Muscle layer of duodenum (tissue), 2 donors: ENCODE data around the gene OR14A16.

ENCODE experiments used
- H3K27ac ChIP-seq: one replicate; pipeline ENCODE4 v1.7.0; 2013; ENCODE audit warnings: mild to moderate bottlenecking, low read length
- H3K27me3 ChIP-seq: one replicate; pipeline ENCODE4 v1.7.0; 2013; ENCODE audit warnings: low read depth, mild to moderate bottlenecking, control low read depth, low read length
- H3K36me3 ChIP-seq, 2 donors: one replicate each; pipeline ENCODE4 v1.7.0; 2013; ENCODE audit warnings: low read length in 2 of 2, control low read depth in 1 of 2, mild to moderate bottlenecking in 1 of 2; ENCODE audit not compliant: insufficient read depth in 2 of 2, control insufficient read depth in 1 of 2
- H3K4me1 ChIP-seq, 2 donors: one replicate each; pipeline ENCODE4 v1.7.0; 2013; ENCODE audit warnings: low read length in 2 of 2, mild to moderate bottlenecking in 2 of 2, control low read depth in 1 of 2, moderate library complexity in 1 of 2; ENCODE audit not compliant: insufficient read depth in 2 of 2, control insufficient read depth in 1 of 2
- H3K4me3 ChIP-seq, 2 donors: one replicate each; pipeline ENCODE4 v1.7.0; 2013; ENCODE audit warnings: low read length in 2 of 2, low read depth in 1 of 2, mild to moderate bottlenecking in 1 of 2
- H3K9me3 ChIP-seq, 2 donors: one replicate each; pipeline ENCODE4 v1.7.0; 2013; ENCODE audit warnings: low read length in 2 of 2, control low read depth in 1 of 2, mild to moderate bottlenecking in 1 of 2; ENCODE audit not compliant: control insufficient read depth in 1 of 2
- donor health status: healthy.

The OR14A16 gene

GRCh38 chr1:247845011-247845692 is 21.2 kb upstream of the OR14A16 start:
- Histone ChIP-seq H3K4me1 (no peaks in the 10 kb centered on the region), H3K27ac (no peak overlapping the region), H3K27me3 (no peaks in the 10 kb centered on the region), H3K4me3 (no peak overlapping the region), H3K9me3 (no peaks in the 10 kb centered on the region), H3K36me3 (no peaks in the 10 kb centered on the region)

- Histone ChIP-seq H3K4me3 (no peak overlapping the region), H3K4me1 (no peaks in the 10 kb centered on the region), H3K36me3 (no peaks in the 10 kb centered on the region), H3K9me3 (no peaks in the 10 kb centered on the region), H3K27ac (no peak overlapping the region), H3K27me3 (no peaks in the 10 kb centered on the region)
These were observed 19.5 kb upstream of the OR14A16 start for GRCh38 chr1:247843411-247843810.

GRCh38 chr1:247841796-247842195 is 17.9 kb upstream of the OR14A16 start, which contains the start of gene OR11L1:
Gene OR11L1, minus strand, starts transcription at chr1:247841896. Its CDS starts 0 bp downstream, at chr1:247841896.
- Histone ChIP-seq H3K27me3 (no peaks in the 10 kb centered on the region), H3K9me3 (no peaks in the 10 kb centered on the region), H3K36me3 (no peaks in the 10 kb centered on the region), H3K4me3 (no peak within 1 kb of the TSS), H3K4me1 (no peaks in the 10 kb centered on the region), H3K27ac (no peak within 1 kb of the TSS)

- Histone ChIP-seq H3K36me3 (no peaks in the 10 kb centered on the region), H3K4me1 (no peaks in the 10 kb centered on the region), H3K4me3 (no peak overlapping the region), H3K27me3 (no peaks in the 10 kb centered on the region), H3K9me3 (no peaks in the 10 kb centered on the region), H3K27ac (no peak overlapping the region)
These were observed 16.9 kb upstream of the OR14A16 start for GRCh38 chr1:247840818-247841217.

GRCh38 chr1:247833601-247834000 is 9.7 kb upstream of the OR14A16 start:
- no peaks in the 10 kb centered on the region for H3K4me1 ChIP-seq
- no peaks in the 10 kb centered on the region for H3K36me3 ChIP-seq
- no peak overlapping the region for H3K27ac ChIP-seq
- no peak overlapping the region for H3K4me3 ChIP-seq
- H3K9me3 ChIP-seq, result no peaks in the 10 kb centered on the region
- H3K27me3 ChIP-seq, result no peaks in the 10 kb centered on the region

- Histone ChIP-seq H3K27me3 (no peaks in the 10 kb centered on the region), H3K27ac (no peak overlapping the region), H3K36me3 (no peaks in the 10 kb centered on the region)
These were observed 5.7 kb upstream of the OR14A16 start for GRCh38 chr1:247829656-247830055.

GRCh38 chr1:247825362-247825761 is 1.4 kb upstream of the OR14A16 start:
- H3K36me3 ChIP-seq, result no peaks in the 10 kb centered on the region
- H3K4me3 ChIP-seq, result no peak overlapping the region
- H3K27me3 ChIP-seq, result no peaks in the 10 kb centered on the region
- no peaks in the 10 kb centered on the region for H3K4me1 ChIP-seq
- H3K27ac ChIP-seq, result no peak overlapping the region
- H3K9me3 ChIP-seq, result no peaks in the 10 kb centered on the region

More at GRCh38 chr1:247829656-247830055, 5.7 kb upstream of the OR14A16 start:
- Histone ChIP-seq H3K4me1 (no peaks in the 10 kb centered on the region), H3K4me3 (no peak overlapping the region), H3K9me3 (no peaks in the 10 kb centered on the region)

- H3K36me3 ChIP-seq, result no peaks in the 10 kb centered on the region
- no peak overlapping the region for H3K4me3 ChIP-seq
- no peak overlapping the region for H3K27ac ChIP-seq
- H3K9me3 ChIP-seq, result no peaks in the 10 kb centered on the region
- H3K4me1 ChIP-seq, result no peaks in the 10 kb centered on the region
- H3K27me3 ChIP-seq, result no peaks in the 10 kb centered on the region
These were observed 1.9 kb downstream of the OR14A16 start for GRCh38 chr1:247822060-247822459.

GRCh38 chr1:247812637-247813036 is 11.3 kb downstream of the OR14A16 start:
- Histone ChIP-seq H3K9me3 (peaks cover 0 to 3% of the 10 kb centered on the region in 2 donors), H3K4me3 (no peak overlapping the region), H3K27me3 (no peaks in the 10 kb centered on the region), H3K4me1 (no peaks in the 10 kb centered on the region), H3K27ac (no peak overlapping the region), H3K36me3 (no peaks in the 10 kb centered on the region)

GRCh38 chr1:247797518-247797917 is 26.4 kb downstream of the OR14A16 start:
- Histone ChIP-seq H3K9me3 (no peaks in the 10 kb centered on the region), H3K4me3 (no peak overlapping the region), H3K36me3 (no peaks in the 10 kb centered on the region), H3K4me1 (no peaks in the 10 kb centered on the region), H3K27me3 (no peaks in the 10 kb centered on the region), H3K27ac (no peak overlapping the region)

GRCh38 chr1:247769603-247770002 is 54.3 kb downstream of the OR14A16 start:
- Histone ChIP-seq H3K36me3 (no peaks in the 10 kb centered on the region), H3K4me3 (no peak overlapping the region), H3K27ac (no peak overlapping the region), H3K27me3 (no peaks in the 10 kb centered on the region), H3K9me3 (peaks cover 0 to 2% of the 10 kb centered on the region in 2 donors), H3K4me1 (no peaks in the 10 kb centered on the region)
